HCT116 (cell line): Measurements from ENCODE around the gene AOAH. TPM values are rescaled to one million over a fixed set of nuclear protein-coding genes. Genes with fewer than 3 reads are reported as not detected.

Experiments
- ATAC-seq: fragments of 200-7000 bp; cut with Tn5 transposase; 2 replicates; pipeline ENCODE4 v1.9.1; 2020; ENCODE audit warnings: mild to moderate bottlenecking, moderate library complexity
- BruUV-seq: library from RNA; stranded (reverse); fragments of 400-500 nt; replicated peaks from 2 replicates; lab custom pipeline; 2021; lab: Mats Ljungman, UMichigan
- CTCF ChIA-PET: fragments of 300-600 bp; sonication (Branson Sonifier 250); formaldehyde crosslinking; loops from one replicate; lab custom pipeline; 2021; ENCODE audit warnings: antibody characterized with exemption; lab: Charles Lee
- POLR2A ChIA-PET: fragments of 300-600, 350-600 bp; sonication (Branson Sonifier 250); formaldehyde crosslinking; loops from one replicate; lab custom pipeline; 2021; ENCODE audit warnings: antibody characterized with exemption; lab: Charles Lee
- RAD21 ChIA-PET, 2 experiments: fragments of 300-600 bp; sonication (Branson Sonifier 250); formaldehyde crosslinking; loops; one replicate each; lab custom pipeline; 2023; ENCODE audit warnings: low total read pairs in 2 of 2; ENCODE audit not compliant: uncharacterized antibody in 2 of 2, unreplicated experiment in 2 of 2, low non-redundant PET in 1 of 2; lab: Charles Lee
- DNase-seq: peaks from one replicate; pipeline ENCODE4 v3.0.0-alpha.2; 2010; ENCODE audit warnings: low read depth, low spot score
- H2AFZ ChIP-seq: fragments of 200-600 bp; shearing (Covaris generic), sonication (generic); 2 replicates; pipeline ENCODE4 v1.6.1; 2017; ENCODE audit warnings: low read depth, mixed run types, mixed read lengths, antibody characterized with exemption, low read length; ENCODE audit not compliant: poor library complexity, severe bottlenecking
- H3K27ac ChIP-seq: 2 replicates; pipeline ENCODE4 v1.5.1; 2012; ENCODE audit warnings: low read depth, low read length
- H3K27me3 ChIP-seq: fragments of 200-600 bp; sonication (generic); 2 replicates; pipeline ENCODE4 v1.6.1; 2016; ENCODE audit warnings: mixed run types, low read length, mixed read lengths; ENCODE audit not compliant: insufficient read depth
- H3K36me3 ChIP-seq, 2 experiments: fragments of 200-500 bp in 1 of 2; fragments of 200-600 bp in 1 of 2; sonication (Bioruptor generic) in 1 of 2; sonication (generic) in 1 of 2; 2 replicates each; pipeline versions ENCODE4 v1.5.1 to v1.6.1; 2014 to 2016; ENCODE audit warnings: low read length in 2 of 2, inconsistent platforms in 1 of 2, mixed read lengths in 1 of 2, mixed run types in 1 of 2; ENCODE audit not compliant: insufficient read depth in 2 of 2, control insufficient read depth in 1 of 2
- H3K4me1 ChIP-seq, 2 experiments: fragments of 200-600 bp in 1 of 2; sonication (generic) in 1 of 2; 2 replicates each; pipeline versions ENCODE4 v1.5.1 to v1.6.1; 2012 to 2017; ENCODE audit warnings: low read length in 2 of 2, inconsistent platforms in 1 of 2, mild to moderate bottlenecking in 1 of 2, mixed read lengths in 1 of 2, mixed run types in 1 of 2, moderate library complexity in 1 of 2; ENCODE audit not compliant: insufficient read depth in 2 of 2, control insufficient read depth in 1 of 2
- H3K4me2 ChIP-seq: fragments of 200-600 bp; sonication (generic); 2 replicates; pipeline ENCODE4 v1.6.1; 2017; ENCODE audit warnings: mixed run types, low read length, mixed read lengths
- H3K4me3 ChIP-seq, 2 experiments: fragments of 200-600 bp in 1 of 2; sonication (generic) in 1 of 2; replicated peaks in 1 of 2; 2 replicates each; pipeline ENCODE4 v1.5.1; 2011 to 2016; ENCODE audit warnings: low read length in 2 of 2, control low read depth in 1 of 2, low read depth in 1 of 2, mild to moderate bottlenecking in 1 of 2, mixed read lengths in 1 of 2, mixed run types in 1 of 2
- H3K79me2 ChIP-seq: fragments of 200-600 bp; sonication (generic); 2 replicates; pipeline ENCODE4 v1.6.1; 2017; ENCODE audit warnings: mild to moderate bottlenecking, mixed run types, low read length, moderate library complexity, mixed read lengths; ENCODE audit not compliant: insufficient read depth
- H3K9ac ChIP-seq: fragments of 200-600 bp; sonication (generic); 2 replicates; pipeline ENCODE4 v1.6.1; 2016; ENCODE audit warnings: low read length, mixed read lengths
- H3K9me2 ChIP-seq: fragments of 200-600 bp; sonication (generic), shearing (Covaris generic); 2 replicates; pipeline ENCODE4 v1.6.1; 2017; ENCODE audit warnings: mixed run types, mild to moderate bottlenecking, moderate library complexity; ENCODE audit not compliant: insufficient read depth
- H3K9me3 ChIP-seq, 2 experiments: fragments of 200-500 bp in 1 of 2; fragments of 200-600 bp in 1 of 2; sonication (Bioruptor generic) in 1 of 2; sonication (generic) in 1 of 2; 2 replicates each; pipeline ENCODE4 v1.6.1; 2014 to 2017; ENCODE audit warnings: low read length in 2 of 2, mixed read lengths in 2 of 2, inconsistent platforms in 1 of 2, low read depth in 1 of 2, mild to moderate bottlenecking in 1 of 2, mixed run types in 1 of 2, moderate library complexity in 1 of 2; ENCODE audit not compliant: control insufficient read depth in 1 of 2, insufficient read depth in 1 of 2
- H4K20me1 ChIP-seq: fragments of 200-600 bp; sonication (generic), shearing (Covaris generic); 2 replicates; pipeline ENCODE4 v1.6.1; 2017; ENCODE audit warnings: mixed run types, mild to moderate bottlenecking, moderate library complexity; ENCODE audit not compliant: insufficient read depth
- CBX3 ChIP-seq: IDR thresholded peaks from 2 replicates; pipeline ENCODE4 v1.6.1; 2012; ENCODE audit warnings: low read depth
- CEBPB ChIP-seq: IDR thresholded peaks from 2 replicates; pipeline ENCODE4 v1.6.1; 2012; ENCODE audit warnings: low read depth
- EGR1 ChIP-seq: IDR thresholded peaks from 2 replicates; pipeline ENCODE4 v1.6.1; 2012; ENCODE audit warnings: low read depth
- EZH2 ChIP-seq: fragments of 200-600 bp; sonication (generic); IDR thresholded peaks from 2 replicates; pipeline ENCODE4 v1.6.1; 2017; ENCODE audit warnings: antibody characterized with exemption, mixed run types
- FOSL1 ChIP-seq: IDR thresholded peaks from 2 replicates; pipeline ENCODE4 v1.6.1; 2012; ENCODE audit warnings: low read depth
- JUND ChIP-seq: IDR thresholded peaks from 2 replicates; pipeline ENCODE4 v1.6.1; 2012
- SIN3A ChIP-seq: IDR thresholded peaks from 2 replicates; pipeline ENCODE4 v1.6.1; 2012; ENCODE audit warnings: low read depth
- SP1 ChIP-seq: IDR thresholded peaks from 2 replicates; pipeline ENCODE4 v1.6.1; 2012; ENCODE audit warnings: low read depth
- SRF ChIP-seq: IDR thresholded peaks from 2 replicates; pipeline ENCODE4 v1.6.1; 2012; ENCODE audit warnings: low read depth
- TCF7L2 ChIP-seq: IDR thresholded peaks from 2 replicates; pipeline ENCODE4 v1.7.0; 2011; ENCODE audit warnings: borderline replicate concordance, inconsistent platforms; ENCODE audit not compliant: insufficient read depth, insufficient read length; ENCODE audit errors: extremely low read depth
- ZFX ChIP-seq: fragments of 450-650 bp; IDR thresholded peaks from 2 replicates; pipeline ENCODE4 v1.6.1; 2017
- ZNF274 ChIP-seq: fragments of 200-500 bp; sonication (Bioruptor generic); IDR thresholded peaks from 2 replicates; pipeline ENCODE4 v1.6.1; 2014; ENCODE audit warnings: mild to moderate bottlenecking, low read depth, low read length, inconsistent platforms
- intact Hi-C: fragments of 100-400 bp; cut with micrococcal nuclease; formaldehyde crosslinking; loops from 2 replicates; pipeline ENCODE4 v1.10.0; 2022
- total RNA-seq: library from RNA; stranded (reverse); gene quantifications from one replicate; pipeline ENCODE4 v1.2.1, GENCODE V29; 2021; ENCODE audit not compliant: unreplicated experiment
- TF ChIP-seq, protein P1 (sequence below): IDR thresholded peaks from 2 replicates; pipeline ENCODE4 v1.6.1; 2012
- TF ChIP-seq, protein P2 (sequence below): IDR thresholded peaks from 2 replicates; pipeline ENCODE4 v1.6.1; 2012
- TF ChIP-seq, protein P3 (sequence below): IDR thresholded peaks from 2 replicates; pipeline ENCODE4 v1.6.1; 2011; ENCODE audit warnings: mild to moderate bottlenecking, low read length, moderate library complexity; ENCODE audit not compliant: insufficient replicate concordance; ENCODE audit errors: extremely low read depth

The AOAH gene
- total RNA-seq, 1 experiment from 2014 or later, result 1.1 TPM

- CTCF ChIA-PET, result no interaction called here
Measured at GRCh38 chr7:36692456-36692855, 31.8 kb downstream of the AOAH start.

GRCh38 chr7:36691983-36692382 lies 32.3 kb downstream of the AOAH start:
- ATAC-seq (no peak), DNase-seq (no peak)
- ChIA-PET POLR2A (no interaction called here), CTCF (no interaction called here), RAD21 (no interaction called here)
- no peaks in the 10 kb centered on the region for H3K36me3 ChIP-seq
- TF ChIP-seq SP1 (no peak), SRF (no peak), FOSL1 (no peak), ZNF274 (no peak), TCF7L2 (no peak), ZFX (no peak), SIN3A (no peak), CBX3 (no peak), EZH2 (no peak), CEBPB (no peak)
- TF ChIP-seq, protein P1, sequence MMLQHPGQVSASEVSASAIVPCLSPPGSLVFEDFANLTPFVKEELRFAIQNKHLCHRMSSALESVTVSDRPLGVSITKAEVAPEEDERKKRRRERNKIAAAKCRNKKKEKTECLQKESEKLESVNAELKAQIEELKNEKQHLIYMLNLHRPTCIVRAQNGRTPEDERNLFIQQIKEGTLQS, result no peak
- TF ChIP-seq, protein P2, sequence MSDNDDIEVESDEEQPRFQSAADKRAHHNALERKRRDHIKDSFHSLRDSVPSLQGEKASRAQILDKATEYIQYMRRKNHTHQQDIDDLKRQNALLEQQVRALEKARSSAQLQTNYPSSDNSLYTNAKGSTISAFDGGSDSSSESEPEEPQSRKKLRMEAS, result no peak
- TF ChIP-seq, protein P3, sequence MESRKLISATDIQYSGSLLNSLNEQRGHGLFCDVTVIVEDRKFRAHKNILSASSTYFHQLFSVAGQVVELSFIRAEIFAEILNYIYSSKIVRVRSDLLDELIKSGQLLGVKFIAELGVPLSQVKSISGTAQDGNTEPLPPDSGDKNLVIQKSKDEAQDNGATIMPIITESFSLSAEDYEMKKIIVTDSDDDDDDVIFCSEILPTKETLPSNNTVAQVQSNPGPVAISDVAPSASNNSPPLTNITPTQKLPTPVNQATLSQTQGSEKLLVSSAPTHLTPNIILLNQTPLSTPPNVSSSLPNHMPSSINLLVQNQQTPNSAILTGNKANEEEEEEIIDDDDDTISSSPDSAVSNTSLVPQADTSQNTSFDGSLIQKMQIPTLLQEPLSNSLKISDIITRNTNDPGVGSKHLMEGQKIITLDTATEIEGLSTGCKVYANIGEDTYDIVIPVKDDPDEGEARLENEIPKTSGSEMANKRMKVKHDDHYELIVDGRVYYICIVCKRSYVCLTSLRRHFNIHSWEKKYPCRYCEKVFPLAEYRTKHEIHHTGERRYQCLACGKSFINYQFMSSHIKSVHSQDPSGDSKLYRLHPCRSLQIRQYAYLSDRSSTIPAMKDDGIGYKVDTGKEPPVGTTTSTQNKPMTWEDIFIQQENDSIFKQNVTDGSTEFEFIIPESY, result no peak
- H3K9me2 ChIP-seq, result no peaks in the 10 kb centered on the region
- H3K9me3 ChIP-seq, result no peaks in the 10 kb centered on the region
- H3K9ac ChIP-seq, result no peak overlapping the region
- H3K4me3 ChIP-seq, result no peak overlapping the region
- no peaks in the 10 kb centered on the region for H3K27me3 ChIP-seq
- no peaks in the 10 kb centered on the region for H3K4me1 ChIP-seq
- no peaks in the 10 kb centered on the region for H3K79me2 ChIP-seq
- H4K20me1 ChIP-seq, result no peaks in the 10 kb centered on the region
- no TSS peak for BruUV-seq
- H3K27ac ChIP-seq, result no peak overlapping the region
- H3K4me2 ChIP-seq, result no peak overlapping the region
- intact Hi-C loops, result no loop called here
- no peak overlapping the region for H2AFZ ChIP-seq

More at GRCh38 chr7:36692456-36692855, 31.8 kb downstream of the AOAH start:
- Histone ChIP-seq H3K4me3 (no peak overlapping the region), H3K4me2 (no peak overlapping the region), H3K9me2 (no peaks in the 10 kb centered on the region), H3K27ac (no peak overlapping the region), H3K27me3 (no peaks in the 10 kb centered on the region), H3K9ac (no peak overlapping the region), H2AFZ (no peak overlapping the region), H3K4me1 (no peaks in the 10 kb centered on the region), H3K36me3 (no peaks in the 10 kb centered on the region), H3K9me3 (no peaks in the 10 kb centered on the region), H4K20me1 (no peaks in the 10 kb centered on the region), H3K79me2 (no peaks in the 10 kb centered on the region)
- intact Hi-C loops, result no loop called here
- DNase-seq, result no peak
- no TSS peak for BruUV-seq
- TF ChIP-seq JUND (no peak), EGR1 (no peak)
- ChIA-PET RAD21 (no interaction called here), POLR2A (no interaction called here)
- no peak for ATAC-seq
